ENCODE results near the gene LMAN2L. TPM values are rescaled to one million over a fixed set of nuclear protein-coding genes. Genes with fewer than 3 reads are reported as not detected.

Gene LMAN2L
- total and polyA plus RNA-seq, 12 donors: 12.3 to 36.8 (median 15.8) TPM

DNA sequence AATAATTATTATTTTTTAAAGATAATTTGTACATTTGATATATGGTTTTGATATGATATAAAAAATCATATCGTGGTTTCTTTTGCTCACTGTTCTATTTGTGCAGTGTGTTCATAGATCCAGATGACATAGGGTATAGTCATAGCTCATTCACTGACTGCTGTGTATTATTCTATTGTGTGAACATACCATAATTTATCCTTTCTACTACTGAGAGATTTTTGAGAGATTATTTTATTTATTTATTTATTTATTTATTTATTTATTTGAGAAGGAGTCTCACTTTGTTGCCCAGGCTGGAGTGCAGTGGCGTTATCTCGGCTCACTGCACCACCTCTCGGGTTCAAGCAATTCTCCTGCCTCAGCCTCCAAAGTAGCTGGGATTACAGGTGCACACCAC, 58.3 kb downstream of the LMAN2L start:
- H3K27me3 ChIP-seq: no peaks in the 10 kb centered on the region
- H3K4me1 ChIP-seq (replicated peaks in 1 of 2): no peaks in the 10 kb centered on the region
- H3K9me3 ChIP-seq (replicated peaks in 1 of 3): no peaks in the 10 kb centered on the region
- H3K27ac ChIP-seq: no peak overlapping the region
- WGBS, 4 donors: 85 to 90% (median 87%) methylated on average over 4 of the region's 4 CpGs
- intact Hi-C loops (cut with DNase I): no loop called here
- TF ChIP-seq POLR2A (IDR thresholded peaks at IDR 0.05): no peak
- TF ChIP-seq, protein P1, sequence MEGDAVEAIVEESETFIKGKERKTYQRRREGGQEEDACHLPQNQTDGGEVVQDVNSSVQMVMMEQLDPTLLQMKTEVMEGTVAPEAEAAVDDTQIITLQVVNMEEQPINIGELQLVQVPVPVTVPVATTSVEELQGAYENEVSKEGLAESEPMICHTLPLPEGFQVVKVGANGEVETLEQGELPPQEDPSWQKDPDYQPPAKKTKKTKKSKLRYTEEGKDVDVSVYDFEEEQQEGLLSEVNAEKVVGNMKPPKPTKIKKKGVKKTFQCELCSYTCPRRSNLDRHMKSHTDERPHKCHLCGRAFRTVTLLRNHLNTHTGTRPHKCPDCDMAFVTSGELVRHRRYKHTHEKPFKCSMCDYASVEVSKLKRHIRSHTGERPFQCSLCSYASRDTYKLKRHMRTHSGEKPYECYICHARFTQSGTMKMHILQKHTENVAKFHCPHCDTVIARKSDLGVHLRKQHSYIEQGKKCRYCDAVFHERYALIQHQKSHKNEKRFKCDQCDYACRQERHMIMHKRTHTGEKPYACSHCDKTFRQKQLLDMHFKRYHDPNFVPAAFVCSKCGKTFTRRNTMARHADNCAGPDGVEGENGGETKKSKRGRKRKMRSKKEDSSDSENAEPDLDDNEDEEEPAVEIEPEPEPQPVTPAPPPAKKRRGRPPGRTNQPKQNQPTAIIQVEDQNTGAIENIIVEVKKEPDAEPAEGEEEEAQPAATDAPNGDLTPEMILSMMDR (IDR thresholded peaks at IDR 0.05): no peak
- H3K4me3 ChIP-seq: no peak overlapping the region
- no peaks in the 10 kb centered on the region for H3K36me3 ChIP-seq (replicated peaks in 1 of 2)
- no peak for DNase-seq

DNA sequence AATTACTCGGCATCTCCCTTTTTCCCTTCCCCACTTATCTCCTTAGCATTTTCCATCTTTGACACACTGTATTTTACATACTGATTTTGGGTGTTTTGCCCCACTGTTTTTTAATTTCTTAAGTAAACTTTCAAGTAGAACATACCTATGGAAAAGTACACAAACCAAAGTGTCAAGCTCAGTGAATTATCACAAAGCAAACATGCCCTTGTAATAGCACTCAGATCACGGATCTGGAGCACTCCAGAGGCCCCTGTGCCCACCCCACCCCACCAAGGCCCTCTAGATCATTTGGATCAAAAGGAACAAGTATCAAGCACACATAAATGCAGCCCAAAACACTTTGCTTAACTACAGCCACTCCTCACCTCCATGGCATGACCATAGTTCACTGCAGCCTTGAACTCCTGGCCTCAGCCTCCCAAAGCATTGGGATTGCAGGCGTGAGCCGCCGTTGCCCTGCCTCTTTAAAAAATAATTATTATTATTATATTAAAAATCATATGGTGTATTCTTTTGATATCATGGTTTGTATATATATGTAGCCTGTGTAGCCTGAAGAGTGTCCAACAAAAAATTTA, 59.2 kb downstream of the LMAN2L start:
- DNase-seq: no peak
- no peaks in the 10 kb centered on the region for H3K4me1 ChIP-seq (replicated peaks in 1 of 2)
- no peaks in the 10 kb centered on the region for H3K27me3 ChIP-seq
- WGBS, 4 donors: 57 to 67% (median 60%) methylated on average over 5 of the region's 5 CpGs
- H3K9me3 ChIP-seq (replicated peaks in 1 of 3): no peaks in the 10 kb centered on the region
- TF ChIP-seq POLR2A (IDR thresholded peaks at IDR 0.05): no peak
- TF ChIP-seq, protein P1 (IDR thresholded peaks at IDR 0.05): no peak
- H3K4me3 ChIP-seq: no peak overlapping the region
- H3K36me3 ChIP-seq (replicated peaks in 1 of 2): no peaks in the 10 kb centered on the region
- intact Hi-C loops (cut with DNase I): no loop called here
- H3K27ac ChIP-seq: no peak overlapping the region

DNA sequence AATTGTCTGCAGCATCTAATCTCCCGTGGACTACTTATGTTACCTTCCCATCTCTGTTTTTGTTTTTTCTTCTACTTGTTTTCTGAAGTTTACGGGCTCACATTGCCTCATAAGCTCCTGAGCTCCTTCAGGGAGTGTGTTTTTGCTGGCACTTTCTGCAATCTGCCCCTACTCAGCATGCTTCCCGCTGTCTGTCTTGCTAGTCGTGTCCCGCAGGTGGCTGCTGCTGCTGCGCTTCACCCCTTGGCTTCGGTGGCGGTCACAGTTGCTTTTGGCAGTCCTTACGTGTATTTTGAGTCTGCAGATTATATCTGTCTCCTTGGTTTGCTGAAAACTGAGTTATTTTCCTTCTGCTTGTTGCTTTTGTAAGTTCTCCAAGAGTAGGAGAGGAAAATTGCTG, 60.0 kb downstream of the LMAN2L start:
- H3K4me3 ChIP-seq: no peak overlapping the region
- 50 to 72% (median 61%) methylated on average over 9 of the region's 9 CpGs for WGBS, 4 donors
- intact Hi-C loops (cut with DNase I): no loop called here
- no peaks in the 10 kb centered on the region for H3K4me1 ChIP-seq (replicated peaks in 1 of 2)
- H3K27me3 ChIP-seq: no peaks in the 10 kb centered on the region
- no peak overlapping the region for H3K27ac ChIP-seq
- no peak for DNase-seq
- H3K36me3 ChIP-seq (replicated peaks in 1 of 2): no peaks in the 10 kb centered on the region
- H3K9me3 ChIP-seq (replicated peaks in 1 of 3): no peaks in the 10 kb centered on the region
- TF ChIP-seq POLR2A (IDR thresholded peaks at IDR 0.05): no peak
- TF ChIP-seq, protein P1 (IDR thresholded peaks at IDR 0.05): no peak

DNA sequence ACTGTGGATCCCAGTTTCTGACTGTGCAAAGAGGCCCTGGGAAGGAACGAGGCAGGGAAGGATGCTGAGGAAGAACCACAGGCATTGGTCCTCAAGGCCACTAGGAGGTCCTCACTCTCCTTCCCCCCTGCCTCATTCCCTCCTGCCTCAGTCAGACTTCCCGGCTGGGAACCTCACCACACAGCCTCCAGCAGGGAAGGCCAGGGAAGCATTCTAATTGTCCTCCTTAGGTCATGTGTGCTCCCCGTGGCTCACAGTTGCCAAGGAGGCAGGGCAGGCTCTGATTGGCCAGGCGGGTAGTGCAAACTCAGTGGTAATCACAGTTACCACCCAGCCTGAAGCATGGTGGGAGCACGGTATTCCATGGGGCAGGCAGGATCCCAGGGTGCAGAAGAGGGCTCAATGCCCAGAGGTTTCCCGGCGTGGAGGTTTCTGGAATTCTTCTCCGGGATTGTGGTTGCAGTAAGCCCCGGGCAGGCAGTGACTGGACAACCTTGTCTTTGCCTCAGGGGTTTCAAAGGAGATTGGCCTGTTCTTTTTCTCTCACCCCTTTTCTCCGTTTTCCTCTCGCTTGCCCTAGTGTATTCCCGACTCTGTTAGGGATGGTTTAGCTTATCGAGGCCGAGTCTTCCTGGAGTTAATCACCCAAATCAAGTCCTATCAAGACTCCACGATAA, 70.2 kb downstream of the LMAN2L start:
- 86 to 90% (median 88%) methylated on average over 13 to 15 of the region's 15 CpGs for WGBS, 4 donors
- Histone ChIP-seq H3K4me3 (no peak overlapping the region), H3K27ac (no peak overlapping the region), H3K27me3 (no peaks in the 10 kb centered on the region), H3K36me3 (replicated peaks in 1 of 2) (no peaks in the 10 kb centered on the region), H3K9me3 (replicated peaks in 1 of 3) (no peaks in the 10 kb centered on the region), H3K4me1 (replicated peaks in 1 of 2) (peaks cover 0 to 9% of the 10 kb centered on the region in 2 donors)
- DNase-seq: no peak
- TF ChIP-seq, protein P1 (IDR thresholded peaks at IDR 0.05): no peak
- no peak for TF ChIP-seq POLR2A (IDR thresholded peaks at IDR 0.05)
- intact Hi-C loops (cut with DNase I): no loop called here
